ENCODE data around the gene NT5DC1. TPM values are rescaled to one million over a fixed set of nuclear protein-coding genes. Genes with fewer than 3 reads are reported as not detected.

The NT5DC1 gene
- total and polyA plus RNA-seq, 4 donors, result 18.6 to 29.4 (median 20.1) TPM

DNA sequence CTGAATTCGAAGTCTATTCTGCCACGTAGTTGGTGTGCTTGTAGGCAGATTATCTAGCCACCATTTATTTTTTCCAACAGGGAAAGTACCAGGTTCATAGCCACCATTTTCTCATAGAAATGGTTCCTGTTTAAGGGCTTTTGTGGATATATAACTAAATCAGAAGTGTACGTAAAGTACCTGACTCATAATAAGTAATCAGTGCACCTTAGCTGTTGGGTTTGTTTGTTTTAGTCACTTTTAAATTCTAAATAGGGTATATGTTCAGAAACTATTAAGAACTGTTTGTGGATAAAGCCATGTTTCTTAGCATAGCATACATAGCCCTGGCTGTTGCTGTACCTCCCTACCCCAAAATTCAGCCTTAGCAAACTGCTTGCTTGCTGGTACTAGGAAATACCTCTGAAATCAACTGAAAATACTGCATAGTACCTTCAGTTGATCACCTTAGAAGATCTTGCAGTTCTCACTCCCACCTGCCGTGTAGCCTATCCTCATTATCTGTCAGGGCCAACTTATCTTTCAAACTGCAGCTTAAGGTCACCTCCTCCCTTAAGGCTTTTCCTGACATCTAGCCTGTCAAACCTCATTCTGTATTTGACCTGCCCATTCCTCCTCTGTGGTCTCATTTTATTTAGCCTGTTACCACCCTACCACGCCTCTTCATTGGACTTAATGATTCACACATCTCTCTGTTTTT, 69.9 kb downstream of the NT5DC1 start:
- DNase-seq (ENCODE audit: low read depth in 4 of 6, low spot score in 6 of 6), result no peak
- WGBS (ENCODE audit: insufficient coverage), result 100% methylated on average over 1 of the region's 5 CpGs
- Histone ChIP-seq H3K4me3 (ENCODE audit: low read depth, low read length) (no peak overlapping the region), H3K27me3 (ENCODE audit: control insufficient read depth, insufficient read depth, low read length) (no peaks in the 10 kb centered on the region), H3K4me1 (ENCODE audit: control insufficient read depth, insufficient read depth, low read length) (no peaks in the 10 kb centered on the region), H3K36me3 (ENCODE audit: control insufficient read depth, insufficient read depth, low read length) (no peaks in the 10 kb centered on the region), H3K9me3 (ENCODE audit: control insufficient read depth, insufficient read depth, low read length) (peaks cover 6% of the 10 kb centered on the region), H3K27ac (ENCODE audit: low read depth, low read length) (no peak overlapping the region)

DNA sequence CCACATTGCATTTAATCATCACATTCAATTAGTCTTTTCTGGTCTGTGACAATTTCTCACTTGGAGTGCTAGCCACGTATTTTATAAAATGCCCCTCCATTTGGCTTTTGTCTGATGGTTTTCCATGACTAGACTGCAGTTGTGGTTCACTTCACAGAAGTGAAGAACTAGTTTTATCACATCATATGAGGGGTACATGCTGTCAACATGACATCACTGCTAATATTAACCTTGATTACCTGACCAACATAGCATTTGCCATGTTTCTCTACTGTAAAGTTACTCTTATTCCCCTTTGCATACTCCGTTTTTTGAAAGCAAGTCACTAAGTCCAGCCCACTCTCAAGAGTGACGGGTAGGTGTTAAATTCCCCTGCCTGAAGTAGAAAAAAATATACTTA, 73.3 kb downstream of the NT5DC1 start:
- Histone ChIP-seq H3K27me3 (ENCODE audit: control insufficient read depth, insufficient read depth, low read length) (no peaks in the 10 kb centered on the region), H3K36me3 (ENCODE audit: control insufficient read depth, insufficient read depth, low read length) (no peaks in the 10 kb centered on the region), H3K9me3 (ENCODE audit: control insufficient read depth, insufficient read depth, low read length) (peaks cover 7% of the 10 kb centered on the region), H3K27ac (ENCODE audit: low read depth, low read length) (no peak overlapping the region), H3K4me1 (ENCODE audit: control insufficient read depth, insufficient read depth, low read length) (no peaks in the 10 kb centered on the region), H3K4me3 (ENCODE audit: low read depth, low read length) (no peak overlapping the region)
- no CpG with 5 or more reads among the region's 3 CpGs for WGBS (ENCODE audit: insufficient coverage)
- DNase-seq (ENCODE audit: low read depth in 4 of 6, low spot score in 6 of 6), result no peak

DNA sequence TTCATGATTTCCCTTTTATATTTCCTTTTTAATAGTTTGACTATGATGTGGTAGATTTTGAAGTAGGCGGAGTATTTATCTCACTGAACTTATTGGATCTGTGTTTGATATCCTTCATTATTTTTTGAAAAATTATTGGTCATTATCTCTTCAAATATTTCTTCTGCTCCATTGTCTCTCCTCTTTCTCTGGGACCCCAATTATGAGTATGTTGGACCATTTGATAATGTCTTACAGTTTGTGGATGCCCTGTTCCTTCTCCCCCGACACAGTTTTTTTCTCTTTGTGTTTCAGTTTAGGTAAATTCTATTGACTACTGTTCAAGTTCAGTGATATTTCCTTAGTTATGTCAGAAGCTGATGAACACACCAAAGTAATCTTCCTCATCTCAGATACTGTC, 74.7 kb downstream of the NT5DC1 start:
- Histone ChIP-seq H3K36me3 (ENCODE audit: control insufficient read depth, insufficient read depth, low read length) (no peaks in the 10 kb centered on the region), H3K4me1 (ENCODE audit: control insufficient read depth, insufficient read depth, low read length) (no peaks in the 10 kb centered on the region), H3K27me3 (ENCODE audit: control insufficient read depth, insufficient read depth, low read length) (no peaks in the 10 kb centered on the region), H3K4me3 (ENCODE audit: low read depth, low read length) (no peak overlapping the region), H3K27ac (ENCODE audit: low read depth, low read length) (no peak overlapping the region), H3K9me3 (ENCODE audit: control insufficient read depth, insufficient read depth, low read length) (peaks cover 7% of the 10 kb centered on the region)
- WGBS (ENCODE audit: insufficient coverage), result no CpG with 5 or more reads among the region's 2 CpGs
- no peak for DNase-seq (ENCODE audit: low read depth in 4 of 6, low spot score in 6 of 6)

DNA sequence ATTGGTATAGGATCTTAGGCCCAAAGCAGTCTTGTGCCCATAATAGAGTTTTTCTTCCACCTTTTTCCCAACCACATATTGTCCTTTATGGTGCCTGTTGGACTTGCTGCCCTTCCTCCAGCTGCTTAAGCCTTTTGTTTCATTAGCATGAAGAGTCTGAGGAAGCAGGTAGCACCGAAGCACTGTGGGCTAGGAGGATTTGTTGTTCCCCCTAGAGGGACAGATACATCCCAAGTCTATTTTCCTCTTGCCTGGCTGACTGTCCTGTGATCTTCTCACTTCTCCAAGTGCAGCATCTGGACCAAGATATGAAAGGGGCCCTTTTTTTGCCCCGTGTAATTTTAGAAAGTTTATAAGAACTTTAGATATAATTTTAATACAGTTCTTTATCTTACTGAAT, 75.9 kb downstream of the NT5DC1 start:
- H3K27ac ChIP-seq (ENCODE audit: low read depth, low read length), result no peak overlapping the region
- no peak for DNase-seq (ENCODE audit: low read depth in 4 of 6, low spot score in 6 of 6)
- H3K9me3 ChIP-seq (ENCODE audit: control insufficient read depth, insufficient read depth, low read length), result peaks cover 7% of the 10 kb centered on the region
- WGBS (ENCODE audit: insufficient coverage), result no CpG with 5 or more reads among the region's 2 CpGs
- no peaks in the 10 kb centered on the region for H3K4me1 ChIP-seq (ENCODE audit: control insufficient read depth, insufficient read depth, low read length)
- H3K4me3 ChIP-seq (ENCODE audit: low read depth, low read length), result no peak overlapping the region
- H3K36me3 ChIP-seq (ENCODE audit: control insufficient read depth, insufficient read depth, low read length), result no peaks in the 10 kb centered on the region
- no peaks in the 10 kb centered on the region for H3K27me3 ChIP-seq (ENCODE audit: control insufficient read depth, insufficient read depth, low read length)

DNA sequence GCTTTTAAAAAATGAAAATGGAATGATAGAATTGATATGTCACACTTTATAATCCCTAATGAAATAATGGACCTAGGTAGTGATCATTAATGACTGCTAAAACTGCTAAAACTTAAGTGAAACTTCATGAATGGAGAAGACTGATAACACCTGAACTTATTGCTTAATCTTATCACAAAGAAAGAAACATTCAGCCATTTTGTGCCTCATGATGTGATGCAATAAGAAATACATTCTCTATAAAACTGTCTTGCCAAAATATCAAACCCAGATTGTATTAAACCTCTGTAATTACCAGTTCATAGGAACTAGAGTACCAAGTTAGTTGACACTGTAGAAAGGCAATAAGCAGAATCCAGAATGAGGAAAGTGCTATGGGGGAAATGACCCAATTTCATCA, 79.7 kb downstream of the NT5DC1 start:
- Histone ChIP-seq H3K27ac (ENCODE audit: low read depth, low read length) (no peak overlapping the region), H3K36me3 (ENCODE audit: control insufficient read depth, insufficient read depth, low read length) (no peaks in the 10 kb centered on the region), H3K4me1 (ENCODE audit: control insufficient read depth, insufficient read depth, low read length) (no peaks in the 10 kb centered on the region), H3K4me3 (ENCODE audit: low read depth, low read length) (no peak overlapping the region), H3K9me3 (ENCODE audit: control insufficient read depth, insufficient read depth, low read length) (peaks cover 2% of the 10 kb centered on the region), H3K27me3 (ENCODE audit: control insufficient read depth, insufficient read depth, low read length) (no peaks in the 10 kb centered on the region)
- no peak for DNase-seq (ENCODE audit: low read depth in 4 of 6, low spot score in 6 of 6)

DNA sequence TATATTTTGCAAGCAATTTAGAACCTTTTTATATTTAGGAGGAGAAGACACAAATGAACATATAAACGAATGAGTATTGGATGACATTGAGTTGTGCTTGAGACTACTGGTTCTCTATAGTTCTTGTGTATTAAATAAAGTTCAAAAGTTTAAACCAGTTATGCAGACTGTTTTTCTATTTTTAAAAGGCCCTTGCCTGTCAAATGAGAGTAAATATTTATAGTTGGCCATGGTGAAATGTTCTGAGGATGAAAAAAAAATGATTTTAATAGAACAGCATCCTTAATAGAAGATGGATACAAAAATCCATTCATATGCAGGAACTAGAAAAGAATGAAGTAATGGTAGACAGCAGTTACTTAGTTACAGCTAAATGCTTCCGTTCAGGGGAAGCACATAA, 88.8 kb downstream of the NT5DC1 start:
- no peak for DNase-seq (ENCODE audit: low read depth in 4 of 6, low spot score in 6 of 6)
- WGBS (ENCODE audit: insufficient coverage), result no CpG with 5 or more reads among the region's 2 CpGs
- no peaks in the 10 kb centered on the region for H3K4me1 ChIP-seq (ENCODE audit: control insufficient read depth, insufficient read depth, low read length)
- H3K9me3 ChIP-seq (ENCODE audit: control insufficient read depth, insufficient read depth, low read length), result no peaks in the 10 kb centered on the region
- H3K27me3 ChIP-seq (ENCODE audit: control insufficient read depth, insufficient read depth, low read length), result no peaks in the 10 kb centered on the region
- no peaks in the 10 kb centered on the region for H3K36me3 ChIP-seq (ENCODE audit: control insufficient read depth, insufficient read depth, low read length)
- no peak overlapping the region for H3K27ac ChIP-seq (ENCODE audit: low read depth, low read length)
- H3K4me3 ChIP-seq (ENCODE audit: low read depth, low read length), result no peak overlapping the region

DNA sequence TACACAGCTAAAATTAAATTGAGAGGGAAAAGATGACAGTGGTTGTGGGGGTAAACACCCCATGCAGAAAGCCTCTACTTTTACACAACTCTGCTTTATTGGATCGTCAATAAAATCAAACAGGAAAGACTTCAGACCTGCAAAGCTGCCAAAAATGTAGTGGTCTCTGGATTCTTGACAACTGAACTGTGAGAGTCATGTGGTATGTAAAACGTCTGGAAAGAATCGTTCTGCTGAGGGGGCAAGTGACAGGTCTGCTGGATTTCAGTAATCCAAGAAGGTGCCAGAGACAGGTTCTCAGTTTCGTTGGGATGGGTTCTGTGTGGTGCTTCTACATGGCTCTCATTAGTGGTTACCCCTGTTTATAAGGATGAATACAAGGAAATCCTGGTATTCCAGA, 89.9 kb downstream of the NT5DC1 start:
- DNase-seq (ENCODE audit: low read depth in 4 of 6, low spot score in 6 of 6), result no peak
- H3K36me3 ChIP-seq (ENCODE audit: control insufficient read depth, insufficient read depth, low read length), result no peaks in the 10 kb centered on the region
- H3K27ac ChIP-seq (ENCODE audit: low read depth, low read length), result no peak overlapping the region
- H3K27me3 ChIP-seq (ENCODE audit: control insufficient read depth, insufficient read depth, low read length), result no peaks in the 10 kb centered on the region
- no peak overlapping the region for H3K4me3 ChIP-seq (ENCODE audit: low read depth, low read length)
- WGBS (ENCODE audit: insufficient coverage), result 64% methylated on average over 3 of the region's 4 CpGs
- H3K9me3 ChIP-seq (ENCODE audit: control insufficient read depth, insufficient read depth, low read length), result no peaks in the 10 kb centered on the region
- no peaks in the 10 kb centered on the region for H3K4me1 ChIP-seq (ENCODE audit: control insufficient read depth, insufficient read depth, low read length)

GRCh38 chr6:116191881-116192280, 91.2 kb downstream of the NT5DC1 start:
- Histone ChIP-seq H3K27ac (ENCODE audit: low read depth, low read length) (no peak overlapping the region), H3K36me3 (ENCODE audit: control insufficient read depth, insufficient read depth, low read length) (no peaks in the 10 kb centered on the region), H3K4me1 (ENCODE audit: control insufficient read depth, insufficient read depth, low read length) (no peaks in the 10 kb centered on the region), H3K9me3 (ENCODE audit: control insufficient read depth, insufficient read depth, low read length) (no peaks in the 10 kb centered on the region), H3K4me3 (ENCODE audit: low read depth, low read length) (no peak overlapping the region), H3K27me3 (ENCODE audit: control insufficient read depth, insufficient read depth, low read length) (no peaks in the 10 kb centered on the region)
- WGBS (ENCODE audit: insufficient coverage), result no CpG with 5 or more reads among the region's 2 CpGs
- DNase-seq (ENCODE audit: low read depth in 4 of 6, low spot score in 6 of 6), result no peak

DNA sequence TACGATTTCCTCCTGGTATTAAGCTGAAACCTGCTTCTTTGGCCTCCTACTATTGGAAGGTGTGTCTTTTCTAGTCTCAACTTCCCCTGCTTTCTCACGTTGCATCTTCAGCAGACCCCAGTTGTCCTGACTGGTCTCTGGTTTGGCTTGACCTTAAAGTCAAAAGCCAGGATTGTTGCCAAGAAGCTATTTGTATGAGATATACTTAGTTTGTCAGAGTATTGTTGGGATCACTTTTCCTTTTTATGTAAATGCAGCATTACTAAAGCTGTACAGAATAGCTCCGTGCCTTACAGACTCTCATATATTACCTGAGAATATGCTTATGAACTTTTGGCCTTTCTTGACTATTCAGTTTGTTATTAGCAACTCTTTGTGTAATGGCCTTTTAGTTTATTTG, 92.1 kb downstream of the NT5DC1 start:
- WGBS (ENCODE audit: insufficient coverage), result no CpG with 5 or more reads among the region's 3 CpGs
- H3K4me3 ChIP-seq (ENCODE audit: low read depth, low read length), result no peak overlapping the region

GRCh38 chr6:116196841-116197240, 96.2 kb downstream of the NT5DC1 start:
- 100% methylated on average over 3 of the region's 3 CpGs for WGBS (ENCODE audit: insufficient coverage)
- H3K27ac ChIP-seq (ENCODE audit: low read depth, low read length), result no peak overlapping the region
- no peaks in the 10 kb centered on the region for H3K36me3 ChIP-seq (ENCODE audit: control insufficient read depth, insufficient read depth, low read length)
- no peaks in the 10 kb centered on the region for H3K4me1 ChIP-seq (ENCODE audit: control insufficient read depth, insufficient read depth, low read length)
- no peaks in the 10 kb centered on the region for H3K27me3 ChIP-seq (ENCODE audit: control insufficient read depth, insufficient read depth, low read length)
- H3K9me3 ChIP-seq (ENCODE audit: control insufficient read depth, insufficient read depth, low read length), result no peaks in the 10 kb centered on the region
- H3K4me3 ChIP-seq (ENCODE audit: low read depth, low read length), result no peak overlapping the region
- DNase-seq (ENCODE audit: low read depth in 4 of 6, low spot score in 6 of 6), result no peak

More for the DNA sequence above, 92.1 kb downstream of the NT5DC1 start:
- Histone ChIP-seq H3K36me3 (ENCODE audit: control insufficient read depth, insufficient read depth, low read length) (no peaks in the 10 kb centered on the region), H3K4me1 (ENCODE audit: control insufficient read depth, insufficient read depth, low read length) (no peaks in the 10 kb centered on the region), H3K27me3 (ENCODE audit: control insufficient read depth, insufficient read depth, low read length) (no peaks in the 10 kb centered on the region), H3K27ac (ENCODE audit: low read depth, low read length) (no peak overlapping the region), H3K9me3 (ENCODE audit: control insufficient read depth, insufficient read depth, low read length) (no peaks in the 10 kb centered on the region)
- DNase-seq (ENCODE audit: low read depth in 4 of 6, low spot score in 6 of 6), result no peak

All from spinal cord (tissue), 10 donors.